Kidney (tissue), 14 donors: Measurements from ENCODE around the gene GSG1L. TPM values are rescaled to one million over a fixed set of nuclear protein-coding genes. Genes with fewer than 3 reads are reported as not detected.

ENCODE experiments used
- DNase-seq, 5 donors: peaks; one replicate each; pipeline ENCODE4 v3.0.0-alpha.2; 2013 to 2020
- FAIRE-seq: peaks from 2 replicates; lab custom pipeline; 2012; peaks lifted over from hg19 to GRCh38; lab: Jason Lieb, UNC
- H3K27ac ChIP-seq, 2 donors: one replicate each; pipeline ENCODE4 v1.7.0; 2013; ENCODE audit warnings: low read depth in 2 of 2, low read length in 2 of 2, inconsistent platforms in 1 of 2
- H3K27me3 ChIP-seq: one replicate; pipeline ENCODE4 v1.7.1; 2013; ENCODE audit warnings: low read length, inconsistent platforms; ENCODE audit not compliant: control insufficient read depth, insufficient read depth
- H3K36me3 ChIP-seq, 3 donors: one replicate each; pipeline versions ENCODE4 v1.7.0 to v1.7.1; 2013; ENCODE audit warnings: low read length in 3 of 3, control low read depth in 1 of 3, inconsistent platforms in 1 of 3; ENCODE audit not compliant: insufficient read depth in 3 of 3, control insufficient read depth in 2 of 3
- H3K4me1 ChIP-seq, 3 donors: one replicate each; pipeline versions ENCODE4 v1.7.0 to v1.7.1; 2013; ENCODE audit warnings: low read length in 3 of 3, inconsistent platforms in 1 of 3, low read depth in 1 of 3; ENCODE audit not compliant: control insufficient read depth in 2 of 3, insufficient read depth in 2 of 3
- H3K4me3 ChIP-seq, 3 donors: one replicate each; pipeline versions ENCODE4 v1.7.0 to v1.8.1; 2013; ENCODE audit warnings: low read length in 3 of 3, control low read depth in 1 of 3, inconsistent platforms in 1 of 3
- H3K9ac ChIP-seq, 3 donors: one replicate each; pipeline versions ENCODE4 v1.7.0 to v1.7.1; 2013; ENCODE audit warnings: low read length in 3 of 3, control low read depth in 1 of 3, inconsistent platforms in 1 of 3
- H3K9me3 ChIP-seq, 3 donors: one replicate each; pipeline versions ENCODE4 v1.7.0 to v1.7.1; 2013; ENCODE audit warnings: low read length in 3 of 3, control low read depth in 1 of 3, inconsistent platforms in 1 of 3; ENCODE audit not compliant: control insufficient read depth in 2 of 3, insufficient read depth in 1 of 3
- intact Hi-C: fragments of 100-400 bp; cut with DNase I; formaldehyde crosslinking; loops from one replicate; pipeline ENCODE4 v1.11.1; 2022
- polyA plus RNA-seq: library from polyadenylated mRNA; stranded (reverse); fragments of 350-450 nt; fragmentation: Illumina TruSeq; extraction: RNeasy Lipid Tissue Mini Kit (QIAGEN cat#74804); gene quantifications from one replicate; pipeline ENCODE4 v1.2.3, GENCODE V29; 2014; ENCODE audit warnings: low read depth, low replicate concordance; ENCODE audit not compliant: insufficient read depth
- total RNA-seq: library from RNA; stranded (reverse); fragmentation: NEBNext Ultra II Directional; extraction: Animal tissue kit (Norgen Biotek cat#: 25700); gene quantifications from one replicate; pipeline ENCODE4 v1.2.1, GENCODE V29; 2021
- TF ChIP-seq, protein P1 (sequence below): IDR thresholded peaks from 3 replicates; pipeline ENCODE4 v1.5.1; 2012; ENCODE audit warnings: mild to moderate bottlenecking, moderate library complexity, borderline replicate concordance; ENCODE audit not compliant: insufficient read depth; ENCODE audit errors: extremely low read depth
- donor health status: control.
- donor health status: control.
- donor health status: control.
- donor health status: control.
- donor health status: control.
- donor health status: DM: yes; HTN: yes; CAD: no.
- donor health status: Normal renal cell carcinoma (clear cell type).

GSG1L gene
- total and polyA plus RNA-seq, 2 donors from 2014 or later: not detected

DNA sequence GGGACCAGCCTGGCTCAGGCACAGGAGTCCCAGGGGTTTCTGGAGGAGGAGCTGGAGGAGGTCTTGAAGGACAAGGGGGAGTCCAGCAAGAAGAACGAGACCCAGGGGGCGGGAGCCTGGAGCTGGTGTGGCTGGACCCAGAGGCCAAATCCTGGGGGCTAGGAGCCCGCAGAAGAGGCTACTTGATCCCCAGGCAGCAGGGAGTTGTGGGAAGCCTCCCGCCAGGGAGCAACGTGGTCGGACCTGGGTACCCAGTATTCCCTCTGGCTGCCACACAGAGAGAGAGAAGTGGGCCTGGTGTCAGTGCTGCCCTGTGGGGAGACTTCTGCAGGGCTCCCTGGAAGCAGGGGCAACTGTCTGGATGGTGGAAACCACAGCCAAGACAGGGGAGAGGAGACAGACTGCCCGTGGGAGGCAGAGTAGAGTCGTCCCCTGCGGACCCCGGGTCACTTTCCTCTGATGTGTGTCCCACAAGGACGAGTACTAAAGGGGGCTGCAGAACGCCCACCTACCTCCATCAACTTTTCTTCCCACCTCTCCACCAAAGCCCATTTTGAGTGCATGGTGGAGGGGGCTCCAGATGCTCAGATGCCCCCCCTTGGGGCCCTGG lies 160.4 kb downstream of the GSG1L start:
- FAIRE-seq (no peak), DNase-seq (no peak)
- Histone ChIP-seq H3K36me3 (no peaks in the 10 kb centered on the region), H3K4me3 (no peak overlapping the region), H3K9me3 (no peaks in the 10 kb centered on the region), H3K9ac (no peak overlapping the region), H3K4me1 (no peaks in the 10 kb centered on the region), H3K27ac (no peak overlapping the region), H3K27me3 (no peaks in the 10 kb centered on the region)
- TF ChIP-seq, protein P1, sequence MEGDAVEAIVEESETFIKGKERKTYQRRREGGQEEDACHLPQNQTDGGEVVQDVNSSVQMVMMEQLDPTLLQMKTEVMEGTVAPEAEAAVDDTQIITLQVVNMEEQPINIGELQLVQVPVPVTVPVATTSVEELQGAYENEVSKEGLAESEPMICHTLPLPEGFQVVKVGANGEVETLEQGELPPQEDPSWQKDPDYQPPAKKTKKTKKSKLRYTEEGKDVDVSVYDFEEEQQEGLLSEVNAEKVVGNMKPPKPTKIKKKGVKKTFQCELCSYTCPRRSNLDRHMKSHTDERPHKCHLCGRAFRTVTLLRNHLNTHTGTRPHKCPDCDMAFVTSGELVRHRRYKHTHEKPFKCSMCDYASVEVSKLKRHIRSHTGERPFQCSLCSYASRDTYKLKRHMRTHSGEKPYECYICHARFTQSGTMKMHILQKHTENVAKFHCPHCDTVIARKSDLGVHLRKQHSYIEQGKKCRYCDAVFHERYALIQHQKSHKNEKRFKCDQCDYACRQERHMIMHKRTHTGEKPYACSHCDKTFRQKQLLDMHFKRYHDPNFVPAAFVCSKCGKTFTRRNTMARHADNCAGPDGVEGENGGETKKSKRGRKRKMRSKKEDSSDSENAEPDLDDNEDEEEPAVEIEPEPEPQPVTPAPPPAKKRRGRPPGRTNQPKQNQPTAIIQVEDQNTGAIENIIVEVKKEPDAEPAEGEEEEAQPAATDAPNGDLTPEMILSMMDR: no peak
- intact Hi-C loops: no loop called here

DNA sequence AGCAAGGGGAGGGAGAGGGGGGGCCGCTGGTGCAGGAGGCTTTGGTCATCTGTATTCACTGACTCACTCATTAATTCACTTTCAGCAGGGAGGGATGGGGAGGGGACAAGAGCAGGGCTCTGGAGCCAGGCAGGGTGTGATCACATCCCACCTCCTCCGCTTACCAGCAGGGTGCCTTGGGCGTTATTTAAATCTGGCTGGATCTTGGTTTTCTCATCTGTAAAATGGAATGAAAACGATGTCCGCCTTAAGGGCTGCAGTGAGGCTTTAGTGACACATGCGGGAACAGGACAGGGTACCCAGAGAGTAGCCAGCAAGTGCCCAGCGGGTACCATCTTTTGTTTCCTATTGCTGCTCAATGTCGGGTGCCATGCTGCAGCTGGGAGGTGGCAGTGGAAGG lies 161.0 kb downstream of the GSG1L start:
- no peaks in the 10 kb centered on the region for H3K4me1 ChIP-seq
- no peak for DNase-seq
- no peak for FAIRE-seq
- H3K9ac ChIP-seq: no peak overlapping the region
- intact Hi-C loops: no loop called here
- H3K9me3 ChIP-seq: no peaks in the 10 kb centered on the region
- H3K4me3 ChIP-seq: no peak overlapping the region
- no peaks in the 10 kb centered on the region for H3K27me3 ChIP-seq
- no peak overlapping the region for H3K27ac ChIP-seq
- H3K36me3 ChIP-seq: no peaks in the 10 kb centered on the region
- TF ChIP-seq, protein P1: no peak

DNA sequence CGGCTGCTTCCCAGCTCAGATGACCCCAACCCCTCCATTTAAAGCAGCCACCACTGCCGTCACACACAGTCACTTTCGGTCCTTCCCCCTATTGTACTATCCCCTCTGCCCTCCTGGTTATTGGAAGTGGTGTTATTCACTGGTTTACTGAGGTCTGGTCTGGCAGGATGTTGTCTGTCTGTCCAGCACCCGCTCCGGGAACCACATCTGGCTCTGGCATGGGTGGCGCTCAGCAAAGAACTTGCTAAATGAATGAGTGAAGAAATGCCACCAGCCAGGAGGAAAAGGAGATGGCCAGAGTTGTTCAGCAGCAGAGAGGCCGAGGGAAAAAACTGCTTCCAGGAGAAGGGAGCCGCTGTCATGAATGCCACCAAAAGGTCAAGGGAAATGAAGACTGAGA lies 161.6 kb downstream of the GSG1L start:
- no peaks in the 10 kb centered on the region for H3K36me3 ChIP-seq
- DNase-seq (no peak), FAIRE-seq (no peak)
- no peak overlapping the region for H3K27ac ChIP-seq
- intact Hi-C loops: no loop called here
- H3K4me1 ChIP-seq: no peaks in the 10 kb centered on the region
- no peaks in the 10 kb centered on the region for H3K9me3 ChIP-seq
- H3K9ac ChIP-seq: no peak overlapping the region
- TF ChIP-seq, protein P1: no peak
- no peak overlapping the region for H3K4me3 ChIP-seq
- H3K27me3 ChIP-seq: no peaks in the 10 kb centered on the region

DNA sequence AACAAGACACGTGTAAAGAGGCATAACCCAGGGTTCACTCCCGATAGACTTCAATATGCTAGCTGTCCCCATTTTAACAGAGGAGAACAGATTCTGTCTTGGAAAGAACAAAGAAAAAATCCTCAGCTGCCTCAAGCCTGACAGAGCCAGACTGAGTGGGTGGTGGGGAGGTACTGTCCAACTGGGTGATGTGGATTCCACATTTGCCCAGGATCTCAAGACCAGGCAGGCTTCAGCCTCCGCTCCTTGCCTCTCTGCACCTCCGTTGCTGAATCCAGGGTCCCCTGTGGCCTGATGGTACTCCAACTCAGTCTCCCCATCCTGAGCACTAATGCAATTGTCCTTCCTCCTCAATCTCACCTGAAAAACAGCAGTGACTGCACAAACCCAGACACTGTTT lies 163.8 kb downstream of the GSG1L start:
- no peak overlapping the region for H3K4me3 ChIP-seq
- H3K9me3 ChIP-seq: no peaks in the 10 kb centered on the region
- TF ChIP-seq, protein P1: no peak
- H3K9ac ChIP-seq: no peak overlapping the region
- FAIRE-seq: no peak
- H3K27me3 ChIP-seq: no peaks in the 10 kb centered on the region
- no peak for DNase-seq
- intact Hi-C loops: no loop called here
- no peaks in the 10 kb centered on the region for H3K4me1 ChIP-seq
- no peak overlapping the region for H3K27ac ChIP-seq
- no peaks in the 10 kb centered on the region for H3K36me3 ChIP-seq
